Measurements from ENCODE around the gene SYNGAP1. TPM values are rescaled to one million over a fixed set of nuclear protein-coding genes. Genes with fewer than 3 reads are reported as not detected.

SYNGAP1 gene
- total RNA-seq, 1 donor from 2014 or later, result 16.0 TPM

- peaks cover 54% of the 10 kb centered on the region for H3K4me1 ChIP-seq
- intact Hi-C loops (cut with DNase I), result no loop called here
- TF ChIP-seq POLR2AphosphoS5 (IDR thresholded peaks at IDR 0.05; ENCODE audit: insufficient read depth in 1 of 2, low read depth in 1 of 2) (no peak), CTCF (IDR thresholded peaks at IDR 0.05) (no peak), POLR2A (IDR thresholded peaks at IDR 0.05) (no peak)
These were observed 852 bp downstream of the SYNGAP1 start for GRCh38 chr6:33420491-33421343.

DNA sequence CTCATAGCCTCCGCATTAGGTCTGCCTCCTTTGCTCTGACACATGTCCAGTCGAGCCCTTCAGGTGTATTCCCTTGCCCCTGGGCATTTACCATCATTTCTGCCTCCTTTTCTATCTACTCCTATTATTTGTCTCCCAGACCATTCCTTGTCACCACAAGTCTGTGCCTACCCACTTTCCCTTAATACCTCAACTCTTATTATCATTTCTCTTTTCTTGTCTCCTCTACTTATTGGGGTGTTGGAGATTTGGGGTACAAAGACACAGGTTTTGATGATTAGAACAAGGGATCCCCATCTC is 1.4 kb downstream of the SYNGAP1 start:
- intact Hi-C loops (cut with DNase I), result no loop called here
- TF ChIP-seq POLR2AphosphoS5 (IDR thresholded peaks at IDR 0.05; ENCODE audit: insufficient read depth in 1 of 2, low read depth in 1 of 2), result no peak
- no peak for TF ChIP-seq CTCF (IDR thresholded peaks at IDR 0.05)
- TF ChIP-seq POLR2A (IDR thresholded peaks at IDR 0.05), result no peak
- peaks cover 48% of the 10 kb centered on the region for H3K4me1 ChIP-seq
- no peak for DNase-seq (ENCODE audit: extremely low spot score in 2 of 2)
- peak overlapping the region; percentile 98 for H3K27ac ChIP-seq
- no peaks in the 10 kb centered on the region for H3K9me3 ChIP-seq
- no peak overlapping the region for H3K4me3 ChIP-seq
- H3K36me3 ChIP-seq, result no peaks in the 10 kb centered on the region
- no peaks in the 10 kb centered on the region for H3K27me3 ChIP-seq

More at GRCh38 chr6:33420491-33421343, 852 bp downstream of the SYNGAP1 start:
- DNase-seq (ENCODE audit: extremely low spot score in 2 of 2), result no peak
- Histone ChIP-seq H3K27ac (peak overlapping the region; percentile 98), H3K9me3 (no peaks in the 10 kb centered on the region), H3K27me3 (no peaks in the 10 kb centered on the region), H3K4me3 (peak overlapping the region; percentile 39 to 51), H3K36me3 (peaks cover 0 to 2% of the 10 kb centered on the region in 2 donors)

DNA sequence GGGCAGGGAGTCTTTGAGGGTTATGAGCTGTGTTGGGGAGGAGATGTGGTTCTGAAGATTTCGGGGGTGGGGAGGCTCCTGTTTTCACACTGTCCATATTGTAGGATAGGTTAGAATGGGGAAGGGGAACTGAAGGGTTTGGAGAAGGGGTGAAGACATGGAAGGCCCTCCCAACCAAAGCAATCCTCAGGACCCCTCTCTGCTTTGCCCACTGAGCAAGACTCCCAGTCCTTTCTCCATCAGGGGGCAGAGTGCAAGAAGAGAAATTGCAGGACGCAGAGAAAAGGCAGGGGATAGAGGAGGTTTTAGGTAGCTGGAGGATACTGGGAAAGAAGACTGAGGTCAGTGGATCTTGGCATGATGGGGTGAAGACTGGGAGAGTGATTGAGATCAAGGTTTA is 3.9 kb downstream of the SYNGAP1 start:
- H3K9me3 ChIP-seq, result no peaks in the 10 kb centered on the region
- H3K4me3 ChIP-seq, result no peak overlapping the region
- no peaks in the 10 kb centered on the region for H3K36me3 ChIP-seq
- intact Hi-C loops (cut with DNase I), result no loop called here
- peak overlapping the region; percentile 96 for H3K27ac ChIP-seq
- no peak for DNase-seq (ENCODE audit: extremely low spot score in 2 of 2)
- H3K27me3 ChIP-seq, result no peaks in the 10 kb centered on the region
- peaks cover 48% of the 10 kb centered on the region for H3K4me1 ChIP-seq
- TF ChIP-seq POLR2AphosphoS5 (IDR thresholded peaks at IDR 0.05; ENCODE audit: insufficient read depth in 1 of 2, low read depth in 1 of 2), result no peak
- no peak for TF ChIP-seq POLR2A (IDR thresholded peaks at IDR 0.05)
- no peak for TF ChIP-seq CTCF (IDR thresholded peaks at IDR 0.05)

DNA sequence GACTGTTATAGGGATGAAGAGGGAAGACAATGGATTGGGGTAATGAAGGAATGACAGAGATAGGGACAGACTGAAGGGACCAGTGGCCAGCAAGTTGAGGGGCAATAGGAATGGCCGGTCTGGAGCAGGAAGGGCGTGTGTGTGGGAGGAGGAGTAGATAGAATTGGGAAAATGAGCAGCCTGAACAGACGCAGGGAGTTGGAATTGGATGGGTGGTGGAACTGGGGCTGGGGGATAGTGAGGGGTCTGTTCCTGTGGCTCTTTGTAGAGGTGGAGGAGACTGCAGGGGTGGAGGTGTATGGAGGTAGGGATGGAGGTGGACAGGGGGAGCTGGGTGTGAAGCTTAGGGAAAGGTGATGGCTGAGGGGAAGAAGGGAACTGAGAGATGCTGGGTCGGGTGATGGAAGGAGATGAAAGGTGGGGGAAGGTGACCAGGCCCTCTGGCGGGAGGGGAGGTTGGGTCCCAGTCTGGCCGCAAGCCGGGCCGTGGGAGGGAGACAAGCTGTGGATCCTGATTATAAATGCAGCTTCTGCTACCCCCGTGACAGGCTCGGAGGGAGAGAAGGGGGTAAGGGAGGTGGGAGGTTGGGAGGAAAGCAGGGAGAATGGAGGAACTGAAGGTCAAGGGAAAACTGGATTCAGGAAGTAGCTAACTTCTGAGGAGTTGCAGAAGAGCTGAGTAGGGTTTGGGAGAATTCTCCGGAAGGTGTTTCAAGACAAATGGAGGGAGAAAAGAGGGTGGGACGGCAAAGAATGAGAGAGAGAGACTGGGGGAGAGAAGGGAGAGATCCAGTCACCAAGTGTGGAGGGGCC is 5.2 kb downstream of the SYNGAP1 start:
- Histone ChIP-seq H3K36me3 (no peaks in the 10 kb centered on the region), H3K27ac (peak overlapping the region; percentile 96), H3K27me3 (no peaks in the 10 kb centered on the region), H3K4me3 (peak overlapping the region; percentile 63 to 73), H3K9me3 (no peaks in the 10 kb centered on the region), H3K4me1 (peaks cover 51% of the 10 kb centered on the region)
- intact Hi-C loops (cut with DNase I), result no loop called here
- peak in 1 of 2 donors; percentile 22 for TF ChIP-seq POLR2A (IDR thresholded peaks at IDR 0.05)
- no peak for TF ChIP-seq POLR2AphosphoS5 (IDR thresholded peaks at IDR 0.05; ENCODE audit: insufficient read depth in 1 of 2, low read depth in 1 of 2)
- DNase-seq (ENCODE audit: extremely low spot score in 2 of 2), result no peak

GRCh38 chr6:33425668-33426577 is 6.1 kb downstream of the SYNGAP1 start:
- H3K4me1 ChIP-seq, result peaks cover 54% of the 10 kb centered on the region
- H3K27ac ChIP-seq, result peak overlapping the region; percentile 96
- H3K9me3 ChIP-seq, result no peaks in the 10 kb centered on the region
- DNase-seq (ENCODE audit: extremely low spot score in 2 of 2), result peak in 1 of 2 donors; percentile 94
- intact Hi-C loops (cut with DNase I), result no loop called here
- TF ChIP-seq POLR2AphosphoS5 (IDR thresholded peaks at IDR 0.05; ENCODE audit: insufficient read depth in 1 of 2, low read depth in 1 of 2) (peak; percentile 18 to 88), CTCF (IDR thresholded peaks at IDR 0.05) (peak; percentile 21 to 78 (median 40)), POLR2A (IDR thresholded peaks at IDR 0.05) (no peak)
- peak overlapping the region; percentile 63 to 73 for H3K4me3 ChIP-seq
- no peaks in the 10 kb centered on the region for H3K36me3 ChIP-seq
- no peaks in the 10 kb centered on the region for H3K27me3 ChIP-seq

Measured in vagina (tissue), 2 donors.